Omental fat pad (tissue), 4 donors: ENCODE data around the gene ACADSB. TPM values are rescaled to one million over a fixed set of nuclear protein-coding genes. Genes with fewer than 3 reads are reported as not detected.

ENCODE experiments used
- ATAC-seq: fragments of 150-250 bp; one replicate; pipeline ENCODE4 v1.9.1; 2016; ENCODE audit warnings: mild to moderate bottlenecking, moderate library complexity; ENCODE audit not compliant: low FRiP score
- DNase-seq: peaks from one replicate; pipeline ENCODE4 v3.0.0-alpha.2; 2019; ENCODE audit warnings: low spot score
- total RNA-seq, 4 donors: library from RNA; depleted of rRNA; stranded (reverse); fragments of >200 nt; gene quantifications; one replicate each; pipeline ENCODE4 v1.1.0, GENCODE V29; 2016
- TF ChIP-seq, protein P1 (sequence below), 3 donors: fragments of 450-650 bp; IDR thresholded peaks; one replicate each; pipeline ENCODE4 v1.5.1; 2016 to 2017; ENCODE audit warnings: antibody characterized with exemption in 3 of 3, mild to moderate bottlenecking in 3 of 3, moderate library complexity in 2 of 3

Gene ACADSB
- total RNA-seq, 4 donors from 2014 or later = 8.6 to 17.2 (median 12.8) TPM

- ATAC-seq (no peak), DNase-seq (no peak)
- TF ChIP-seq, protein P1, sequence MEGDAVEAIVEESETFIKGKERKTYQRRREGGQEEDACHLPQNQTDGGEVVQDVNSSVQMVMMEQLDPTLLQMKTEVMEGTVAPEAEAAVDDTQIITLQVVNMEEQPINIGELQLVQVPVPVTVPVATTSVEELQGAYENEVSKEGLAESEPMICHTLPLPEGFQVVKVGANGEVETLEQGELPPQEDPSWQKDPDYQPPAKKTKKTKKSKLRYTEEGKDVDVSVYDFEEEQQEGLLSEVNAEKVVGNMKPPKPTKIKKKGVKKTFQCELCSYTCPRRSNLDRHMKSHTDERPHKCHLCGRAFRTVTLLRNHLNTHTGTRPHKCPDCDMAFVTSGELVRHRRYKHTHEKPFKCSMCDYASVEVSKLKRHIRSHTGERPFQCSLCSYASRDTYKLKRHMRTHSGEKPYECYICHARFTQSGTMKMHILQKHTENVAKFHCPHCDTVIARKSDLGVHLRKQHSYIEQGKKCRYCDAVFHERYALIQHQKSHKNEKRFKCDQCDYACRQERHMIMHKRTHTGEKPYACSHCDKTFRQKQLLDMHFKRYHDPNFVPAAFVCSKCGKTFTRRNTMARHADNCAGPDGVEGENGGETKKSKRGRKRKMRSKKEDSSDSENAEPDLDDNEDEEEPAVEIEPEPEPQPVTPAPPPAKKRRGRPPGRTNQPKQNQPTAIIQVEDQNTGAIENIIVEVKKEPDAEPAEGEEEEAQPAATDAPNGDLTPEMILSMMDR (IDR thresholded peaks at IDR 0.05) = no peak
These were observed 16.7 kb upstream of the ACADSB start for GRCh38 chr10:122992031-122992585.

- no peak for DNase-seq
- ATAC-seq = no peak
- TF ChIP-seq, protein P1 (IDR thresholded peaks at IDR 0.05) = no peak
These were observed 14.9 kb upstream of the ACADSB start for GRCh38 chr10:122993797-122994336.

GRCh38 chr10:122995936-122996335 is 12.9 kb upstream of the ACADSB start:
- ATAC-seq (no peak), DNase-seq (no peak)
- TF ChIP-seq, protein P1 (IDR thresholded peaks at IDR 0.05) = no peak

GRCh38 chr10:122997864-122998263 is 10.9 kb upstream of the ACADSB start:
- DNase-seq (no peak), ATAC-seq (no peak)
- TF ChIP-seq, protein P1 (IDR thresholded peaks at IDR 0.05) = no peak

- ATAC-seq (no peak), DNase-seq (no peak)
- TF ChIP-seq, protein P1 (IDR thresholded peaks at IDR 0.05) = no peak
These were observed 10.4 kb upstream of the ACADSB start for GRCh38 chr10:122998360-122998917.

- no peak for DNase-seq
- ATAC-seq = no peak
- TF ChIP-seq, protein P1 (IDR thresholded peaks at IDR 0.05) = no peak
These were observed 9.9 kb upstream of the ACADSB start for GRCh38 chr10:122998934-122999333.

GRCh38 chr10:122999347-122999746 is 9.5 kb upstream of the ACADSB start:
- DNase-seq (no peak), ATAC-seq (no peak)
- TF ChIP-seq, protein P1 (IDR thresholded peaks at IDR 0.05) = no peak
